Non-pigmented ciliary epithelial cell (primary cell): ENCODE measurements around the gene UBE2Q1.

Experiments
- DNase-seq: peaks from one replicate; pipeline ENCODE4 v3.0.0-alpha.2; 2010; ENCODE audit warnings: low read depth

Gene UBE2Q1

GRCh38 chr1:154502744-154503115 is 55.7 kb downstream of the UBE2Q1 start:
- DNase-seq: no peak

- DNase-seq: no peak
These were observed 56.3 kb downstream of the UBE2Q1 start, which contains the start of the genes SHE and TDRD10 for GRCh38 chr1:154502066-154502743. Gene SHE, minus strand, starts transcription at chr1:154502412. Its CDS starts 386 bp downstream, at chr1:154502026. Gene TDRD10, plus strand, starts transcription at chr1:154502219. Its CDS starts 4,685 bp downstream, at chr1:154506904.

- no peak for DNase-seq
These were observed 56.9 kb downstream of the UBE2Q1 start for GRCh38 chr1:154501423-154502065.

GRCh38 chr1:154500533-154500932 is 57.9 kb downstream of the UBE2Q1 start:
- no peak for DNase-seq

- no peak for DNase-seq
These were observed 59.0 kb downstream of the UBE2Q1 start for GRCh38 chr1:154499446-154499845.
